ENCODE data around the gene ITGB1BP1.

The ITGB1BP1 gene

GRCh38 chr2:9424447-9425164 lies 1.3 kb upstream of the ITGB1BP1 start:
- no peak for DNase-seq

- DNase-seq = peak; percentile 11 to 17
These were observed 569 bp upstream of the ITGB1BP1 start for GRCh38 chr2:9423922-9424272.

GRCh38 chr2:9422321-9423099 lies 818 bp downstream of the ITGB1BP1 start:
- peak; percentile 47 to 73 for DNase-seq

GRCh38 chr2:9420495-9420894 lies 2.8 kb downstream of the ITGB1BP1 start:
- DNase-seq = no peak

- peak; percentile 76 to 89 for DNase-seq
These were observed 3.8 kb downstream of the ITGB1BP1 start for GRCh38 chr2:9419541-9419940.

GRCh38 chr2:9418746-9419145 lies 4.6 kb downstream of the ITGB1BP1 start:
- DNase-seq = no peak

- no peak for DNase-seq
These were observed 5.6 kb downstream of the ITGB1BP1 start for GRCh38 chr2:9417725-9418124.

- DNase-seq = no peak
These were observed 6.4 kb downstream of the ITGB1BP1 start for GRCh38 chr2:9416962-9417316.

GRCh38 chr2:9416267-9416961 lies 6.9 kb downstream of the ITGB1BP1 start:
- DNase-seq = peak in 1 of 2 donors; percentile 27

- DNase-seq = peak; percentile 74 to 90
These were observed 7.7 kb downstream of the ITGB1BP1 start for GRCh38 chr2:9415516-9416169.

- DNase-seq = peak; percentile 21 to 51
These were observed 10.5 kb downstream of the ITGB1BP1 start for GRCh38 chr2:9412781-9413180.

GRCh38 chr2:9410108-9410507 lies 13.2 kb downstream of the ITGB1BP1 start:
- no peak for DNase-seq

GRCh38 chr2:9408641-9409151 lies 14.6 kb downstream of the ITGB1BP1 start:
- DNase-seq = peak; percentile 51 to 81

GRCh38 chr2:9407363-9407811 lies 15.9 kb downstream of the ITGB1BP1 start:
- no peak for DNase-seq

GRCh38 chr2:9406529-9407362 lies 16.6 kb downstream of the ITGB1BP1 start:
- DNase-seq = no peak

- no peak for DNase-seq
These were observed 17.7 kb downstream of the ITGB1BP1 start for GRCh38 chr2:9405636-9406035.

GRCh38 chr2:9404451-9404850 lies 18.9 kb downstream of the ITGB1BP1 start:
- no peak for DNase-seq

GRCh38 chr2:9403924-9404323 lies 19.4 kb downstream of the ITGB1BP1 start:
- no peak for DNase-seq

GRCh38 chr2:9401646-9402371 lies 21.5 kb downstream of the ITGB1BP1 start:
- DNase-seq = peak in 1 of 2 donors; percentile 50

GRCh38 chr2:9401059-9401547 lies 22.2 kb downstream of the ITGB1BP1 start:
- DNase-seq = no peak

Data from inflammatory macrophage (primary cell).